ENCODE measurements around the gene HSPB8.

The HSPB8 gene

DNA sequence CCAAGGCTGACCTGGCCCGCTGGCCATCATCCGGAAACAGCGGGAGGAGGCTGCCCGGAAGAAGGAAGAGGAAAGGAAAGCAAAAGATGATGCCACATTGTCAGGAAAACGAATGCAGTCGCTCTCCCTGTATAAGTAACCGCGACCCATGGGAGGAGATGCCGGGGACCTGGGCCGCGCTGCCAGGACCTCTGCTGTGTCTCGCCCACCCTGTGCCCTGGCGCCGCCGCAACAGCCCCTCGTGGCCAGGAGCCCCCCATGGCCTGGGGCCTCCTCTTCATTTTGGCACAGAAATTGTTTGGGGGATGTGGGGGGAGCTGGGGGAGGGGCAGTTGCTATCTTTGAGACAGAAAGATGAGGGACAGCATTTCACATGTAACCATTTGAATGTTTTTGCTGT is 16.5 kb downstream of the HSPB8 start:
- no peak for TF ChIP-seq ZFX (IDR thresholded peaks at IDR 0.05; ENCODE audit: borderline replicate concordance)
- TF ChIP-seq, protein P1, sequence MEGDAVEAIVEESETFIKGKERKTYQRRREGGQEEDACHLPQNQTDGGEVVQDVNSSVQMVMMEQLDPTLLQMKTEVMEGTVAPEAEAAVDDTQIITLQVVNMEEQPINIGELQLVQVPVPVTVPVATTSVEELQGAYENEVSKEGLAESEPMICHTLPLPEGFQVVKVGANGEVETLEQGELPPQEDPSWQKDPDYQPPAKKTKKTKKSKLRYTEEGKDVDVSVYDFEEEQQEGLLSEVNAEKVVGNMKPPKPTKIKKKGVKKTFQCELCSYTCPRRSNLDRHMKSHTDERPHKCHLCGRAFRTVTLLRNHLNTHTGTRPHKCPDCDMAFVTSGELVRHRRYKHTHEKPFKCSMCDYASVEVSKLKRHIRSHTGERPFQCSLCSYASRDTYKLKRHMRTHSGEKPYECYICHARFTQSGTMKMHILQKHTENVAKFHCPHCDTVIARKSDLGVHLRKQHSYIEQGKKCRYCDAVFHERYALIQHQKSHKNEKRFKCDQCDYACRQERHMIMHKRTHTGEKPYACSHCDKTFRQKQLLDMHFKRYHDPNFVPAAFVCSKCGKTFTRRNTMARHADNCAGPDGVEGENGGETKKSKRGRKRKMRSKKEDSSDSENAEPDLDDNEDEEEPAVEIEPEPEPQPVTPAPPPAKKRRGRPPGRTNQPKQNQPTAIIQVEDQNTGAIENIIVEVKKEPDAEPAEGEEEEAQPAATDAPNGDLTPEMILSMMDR (IDR thresholded peaks at IDR 0.05) = no peak

DNA sequence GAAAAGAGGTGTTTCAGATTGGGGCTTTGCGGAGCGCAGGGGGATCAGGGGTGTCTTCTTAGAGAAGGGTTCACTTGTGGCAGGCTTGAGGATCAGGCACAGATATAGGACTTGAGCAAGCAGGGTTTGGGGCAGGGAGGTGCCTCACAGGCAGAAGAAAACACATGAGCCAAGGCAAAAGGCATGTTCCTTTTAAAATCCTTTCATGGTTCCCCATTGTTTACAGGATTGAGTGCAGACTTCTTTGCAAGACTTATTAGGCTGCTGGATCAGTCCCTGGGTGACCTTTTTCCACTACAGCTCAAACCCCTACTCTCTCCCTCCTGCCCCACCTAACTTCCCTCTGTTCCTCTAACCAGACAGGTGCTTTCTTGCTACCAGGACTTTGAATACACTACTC is 19.7 kb downstream of the HSPB8 start:
- TF ChIP-seq ZFX (IDR thresholded peaks at IDR 0.05; ENCODE audit: borderline replicate concordance) = no peak
- TF ChIP-seq, protein P1 (IDR thresholded peaks at IDR 0.05) = no peak

More for the DNA sequence above, 16.5 kb downstream of the HSPB8 start:
- no peak overlapping the region for H3K27ac ChIP-seq

DNA sequence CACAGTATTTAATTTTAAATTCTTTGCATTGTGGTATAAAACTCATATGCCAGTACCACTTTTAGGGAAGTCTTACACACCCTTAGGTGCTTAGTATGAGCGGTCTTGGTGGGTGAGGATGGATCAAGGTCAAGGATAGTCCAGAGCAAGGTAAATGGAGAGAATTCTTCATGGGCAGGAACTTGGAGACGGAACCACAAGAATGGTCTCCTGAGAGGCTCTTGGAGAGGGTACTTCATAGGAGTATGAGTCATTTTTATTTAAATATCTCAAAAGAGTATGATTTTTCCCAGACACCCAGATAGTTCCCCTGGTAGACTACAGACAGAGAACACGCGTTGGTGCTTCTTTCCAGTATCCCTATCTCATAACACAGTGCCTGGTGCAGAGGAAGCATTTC is 21.9 kb downstream of the HSPB8 start:
- TF ChIP-seq ZFX (IDR thresholded peaks at IDR 0.05; ENCODE audit: borderline replicate concordance) = no peak
- TF ChIP-seq, protein P1 (IDR thresholded peaks at IDR 0.05) = no peak
- no peak overlapping the region for H3K27ac ChIP-seq

More for the DNA sequence above, 19.7 kb downstream of the HSPB8 start:
- no peak overlapping the region for H3K27ac ChIP-seq

DNA sequence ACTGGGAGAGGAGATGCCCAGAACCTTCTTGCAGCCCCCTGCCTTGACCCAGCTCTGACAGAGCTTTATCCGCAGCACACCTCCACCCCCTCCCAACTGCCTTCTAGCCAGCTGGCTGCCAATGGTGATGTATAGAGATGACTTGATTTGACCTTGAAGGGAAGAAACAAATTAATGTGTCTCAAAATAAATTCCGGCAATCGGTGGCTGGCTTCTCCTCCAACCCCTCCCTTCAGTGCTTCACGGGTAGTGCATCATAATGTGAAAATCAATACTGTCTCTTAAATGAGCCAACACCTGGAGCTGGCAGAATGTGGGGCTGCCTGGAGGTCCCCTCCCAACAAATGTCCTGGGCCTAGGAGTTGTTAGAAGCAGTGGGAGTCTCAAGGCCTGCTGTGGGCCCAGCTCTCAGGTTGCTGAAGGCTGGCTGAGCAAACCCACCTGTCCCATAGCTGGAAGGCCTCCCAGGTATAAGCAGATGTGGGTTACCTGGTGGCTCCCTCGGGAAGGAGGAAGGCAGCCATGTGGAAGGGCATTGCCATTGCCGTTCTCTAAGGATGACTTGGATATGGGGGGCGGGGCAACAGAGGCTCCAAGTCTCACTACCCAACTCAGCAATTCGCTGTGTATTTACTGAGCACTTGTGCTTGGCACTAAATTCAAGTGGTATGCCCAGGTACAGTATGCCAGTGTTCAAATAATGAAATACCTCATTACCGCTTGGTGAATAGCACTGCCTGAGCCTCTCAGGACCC is 23.2 kb downstream of the HSPB8 start:
- H3K27ac ChIP-seq = no peak overlapping the region
- TF ChIP-seq ZFX (IDR thresholded peaks at IDR 0.05; ENCODE audit: borderline replicate concordance) = no peak
- TF ChIP-seq, protein P1 (IDR thresholded peaks at IDR 0.05) = no peak

DNA sequence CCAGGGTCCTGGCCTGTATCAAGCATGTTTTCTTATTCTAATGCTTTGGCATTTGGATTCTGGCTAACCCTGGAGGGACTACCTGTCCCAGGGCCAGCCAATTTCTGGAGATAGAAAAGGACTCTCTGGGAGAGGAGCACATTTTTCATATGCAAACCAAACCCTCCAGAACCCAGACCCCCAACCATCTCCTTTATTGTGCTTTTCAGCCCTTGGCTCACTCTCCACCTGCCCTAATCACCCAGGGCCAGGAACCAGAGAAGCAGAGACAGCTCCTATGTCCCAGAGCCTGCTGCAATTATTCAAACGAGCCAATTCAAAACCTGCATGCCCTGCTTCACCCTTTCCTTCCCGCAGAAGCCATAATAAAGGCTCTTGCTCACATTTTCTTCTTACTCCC is 23.8 kb downstream of the HSPB8 start:
- no peak for TF ChIP-seq ZFX (IDR thresholded peaks at IDR 0.05; ENCODE audit: borderline replicate concordance)
- TF ChIP-seq, protein P1 (IDR thresholded peaks at IDR 0.05) = no peak
- H3K27ac ChIP-seq = no peak overlapping the region

DNA sequence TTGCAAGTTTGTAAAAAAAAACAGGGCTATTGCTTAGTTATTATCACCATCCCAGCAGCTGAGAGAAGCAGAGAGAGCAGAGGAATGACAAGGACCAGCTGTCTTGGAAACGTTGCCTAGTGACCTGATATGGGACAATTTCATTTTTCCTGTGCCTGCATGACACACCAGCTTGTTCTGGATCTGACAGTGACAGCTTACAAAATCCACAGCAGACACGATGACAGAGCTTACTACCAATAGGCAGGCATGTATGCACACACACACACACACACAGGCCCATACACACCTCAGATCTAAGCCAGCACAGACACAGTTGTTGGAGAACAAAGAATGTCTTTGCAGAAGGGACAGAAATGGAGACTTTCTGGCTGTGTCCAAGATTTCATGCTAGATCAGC is 25.4 kb downstream of the HSPB8 start:
- TF ChIP-seq ZFX (IDR thresholded peaks at IDR 0.05; ENCODE audit: borderline replicate concordance) = no peak
- TF ChIP-seq, protein P1 (IDR thresholded peaks at IDR 0.05) = no peak
- H3K27ac ChIP-seq = no peak overlapping the region

DNA sequence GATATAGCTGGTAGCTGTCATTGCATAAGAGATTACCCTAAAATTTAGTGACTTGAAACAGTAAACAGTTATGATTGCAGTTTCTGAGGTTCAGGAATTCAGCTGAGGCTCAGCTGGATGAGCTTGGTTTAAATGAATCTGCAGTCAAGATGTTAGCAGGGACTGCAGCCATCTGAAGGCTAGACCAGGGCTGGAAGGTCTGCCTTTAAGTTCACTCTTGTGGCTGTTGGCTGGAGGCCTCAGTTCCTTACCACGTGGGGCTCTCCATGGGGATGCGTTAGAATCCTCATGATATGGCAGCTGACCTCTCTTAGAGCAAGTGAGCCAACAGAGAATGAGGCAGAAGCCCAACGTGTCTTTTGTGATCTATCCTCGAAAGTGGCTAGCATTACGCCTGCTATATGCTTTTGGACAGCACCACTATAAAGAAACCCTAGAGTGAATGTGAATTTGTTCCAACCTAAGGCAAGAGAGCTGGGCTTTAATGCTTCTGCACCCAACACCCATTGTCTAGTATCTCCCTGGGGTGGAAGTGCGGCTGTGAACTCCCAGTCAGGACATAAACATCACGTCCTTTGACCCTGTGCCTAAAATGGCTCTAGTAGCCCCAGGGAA is 26.0 kb downstream of the HSPB8 start:
- no peak for TF ChIP-seq ZFX (IDR thresholded peaks at IDR 0.05; ENCODE audit: borderline replicate concordance)
- TF ChIP-seq, protein P1 (IDR thresholded peaks at IDR 0.05) = no peak
- no peak overlapping the region for H3K27ac ChIP-seq
